ENCODE measurements around the gene TMEM135.
"Not testable (repeated sequence)": the region's sequence is repeated elsewhere in the genome, so short reads cannot be mapped to it uniquely, and the experiment has no call there.

TMEM135 gene

GRCh38 chr11:87228820-87229219 lies 191.1 kb downstream of the TMEM135 start:
- no peak for DNase-seq (ENCODE audit: low read depth, low spot score)
- H3K4me3 ChIP-seq (ENCODE audit: low read length): no peak overlapping the region

DNA sequence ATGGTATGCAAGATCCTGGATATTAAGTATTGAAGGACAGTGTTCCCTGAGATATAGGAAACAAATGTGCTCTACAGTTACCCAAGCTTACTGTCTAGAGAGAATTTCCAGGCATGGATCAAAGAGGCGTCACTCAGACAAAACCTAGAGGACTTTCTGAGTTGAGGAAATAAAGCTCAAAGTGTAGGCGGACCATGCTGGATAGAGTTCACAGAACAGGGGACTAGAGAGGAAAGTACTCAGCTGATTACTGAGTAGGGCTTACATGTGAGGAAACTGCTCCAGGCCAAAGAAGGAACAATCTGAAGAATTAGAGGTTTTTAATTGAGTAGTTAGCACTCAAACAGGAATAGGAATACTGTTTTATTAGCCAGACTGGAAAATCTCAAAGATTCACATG lies 193.3 kb downstream of the TMEM135 start:
- DNase-seq (ENCODE audit: low read depth, low spot score): no peak
- no peak overlapping the region for H3K4me3 ChIP-seq (ENCODE audit: low read length)

DNA sequence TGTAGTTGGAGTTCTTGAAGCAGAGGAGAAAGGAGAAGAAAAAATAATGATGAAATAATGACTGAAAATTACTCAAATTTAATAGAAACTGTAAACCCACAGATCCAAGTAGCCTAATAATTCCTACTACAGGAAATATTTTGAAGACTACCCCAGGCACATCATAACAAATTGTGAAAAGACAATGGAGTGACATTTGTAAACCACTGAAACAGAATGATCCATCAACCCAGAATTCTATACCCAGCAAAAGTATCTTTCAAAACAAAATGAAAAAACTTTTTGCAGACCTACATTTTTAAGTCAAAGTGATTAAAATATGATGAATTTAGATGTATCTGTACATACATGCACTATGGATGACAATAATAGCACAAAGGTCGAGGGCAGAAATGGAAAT lies 194.6 kb downstream of the TMEM135 start:
- DNase-seq (ENCODE audit: low read depth, low spot score): no peak
- H3K4me3 ChIP-seq (ENCODE audit: low read length): no peak overlapping the region

GRCh38 chr11:87235366-87235765 lies 197.6 kb downstream of the TMEM135 start:
- no peak for DNase-seq (ENCODE audit: low read depth, low spot score)

DNA sequence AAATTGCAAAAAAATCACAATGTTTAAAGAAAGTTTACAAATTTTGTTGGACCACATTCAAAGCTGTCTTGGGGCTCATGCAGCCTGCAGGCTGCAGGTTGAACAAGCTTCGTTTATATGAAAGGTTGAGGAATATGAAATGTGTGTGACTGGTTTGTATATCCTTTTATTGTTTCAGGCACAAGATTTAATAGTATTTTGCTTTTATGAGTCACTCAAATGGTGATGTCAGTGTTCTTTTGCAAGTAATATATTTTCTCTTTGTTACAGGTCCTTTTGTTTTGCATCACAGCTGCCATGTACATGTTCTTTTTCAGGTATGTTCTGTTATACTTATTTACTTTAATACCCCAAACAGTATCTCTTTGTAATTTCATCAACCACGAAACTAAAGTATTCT lies 198.6 kb downstream of the TMEM135 start:
- no peak for DNase-seq (ENCODE audit: low read depth, low spot score)
- no peak overlapping the region for H3K4me3 ChIP-seq (ENCODE audit: low read length)

More at GRCh38 chr11:87235366-87235765, 197.6 kb downstream of the TMEM135 start:
- no peak overlapping the region for H3K4me3 ChIP-seq (ENCODE audit: low read length)

- no peak for DNase-seq (ENCODE audit: low read depth, low spot score)
- no peak overlapping the region for H3K4me3 ChIP-seq (ENCODE audit: low read length)
Measured at GRCh38 chr11:87239001-87239400, 201.3 kb downstream of the TMEM135 start.

DNA sequence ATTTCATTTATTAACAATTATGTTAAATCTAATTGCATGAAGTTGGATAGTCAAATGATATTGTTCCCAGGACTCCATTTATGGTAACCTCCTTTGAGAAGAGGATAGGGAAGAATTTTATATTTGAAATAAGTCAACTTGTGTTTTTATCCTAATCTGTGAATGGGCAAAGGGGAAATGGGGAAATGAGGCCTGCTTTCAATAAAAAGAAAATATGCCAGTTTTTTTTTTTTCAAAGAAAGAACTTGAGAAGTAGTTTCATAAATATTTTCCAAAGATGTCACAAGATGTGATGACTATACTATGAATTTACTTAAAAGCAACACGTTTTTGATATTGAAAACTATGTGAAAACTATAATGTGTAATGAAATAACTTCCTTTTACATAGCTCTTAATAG lies 201.8 kb downstream of the TMEM135 start:
- no peak for DNase-seq (ENCODE audit: low read depth, low spot score)
- no peak overlapping the region for H3K4me3 ChIP-seq (ENCODE audit: low read length)

- no peak for DNase-seq (ENCODE audit: low read depth, low spot score)
- no peak overlapping the region for H3K4me3 ChIP-seq (ENCODE audit: low read length)
Measured at GRCh38 chr11:87251560-87251959, 213.8 kb downstream of the TMEM135 start.

- no peak for DNase-seq (ENCODE audit: low read depth, low spot score)
- no peak overlapping the region for H3K4me3 ChIP-seq (ENCODE audit: low read length)
Measured at GRCh38 chr11:87252869-87253268, 215.1 kb downstream of the TMEM135 start.

DNA sequence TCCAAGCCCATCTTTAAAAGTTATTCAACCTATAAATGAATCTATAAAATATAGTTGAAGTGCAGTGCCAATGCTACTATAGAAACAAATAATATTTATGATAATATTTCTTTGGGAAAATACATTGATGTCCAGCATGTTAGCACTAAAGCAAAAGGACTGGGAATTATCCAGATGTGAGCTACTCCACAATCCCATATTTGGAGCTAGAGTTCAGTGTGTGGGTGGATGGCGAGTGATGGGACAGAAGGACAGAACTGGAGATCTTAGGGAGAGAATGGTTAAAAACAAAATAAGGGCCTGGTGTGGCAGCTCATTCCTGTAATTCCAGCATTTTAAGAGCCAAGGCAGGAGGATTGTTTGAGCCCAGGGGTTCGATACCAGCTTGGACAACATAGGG lies 216.8 kb downstream of the TMEM135 start:
- DNase-seq (ENCODE audit: low read depth, low spot score): no peak
- H3K4me3 ChIP-seq (ENCODE audit: low read length): no peak overlapping the region

GRCh38 chr11:87255589-87255988 lies 217.9 kb downstream of the TMEM135 start:
- H3K4me3 ChIP-seq (ENCODE audit: low read length): no peak overlapping the region
- DNase-seq (ENCODE audit: low read depth, low spot score): peak; percentile 12

- DNase-seq (ENCODE audit: low read depth, low spot score): no peak
- no peak overlapping the region for H3K4me3 ChIP-seq (ENCODE audit: low read length)
Measured at GRCh38 chr11:87256694-87257340, 219.1 kb downstream of the TMEM135 start.

GRCh38 chr11:87258171-87258833 lies 220.6 kb downstream of the TMEM135 start:
- DNase-seq (ENCODE audit: low read depth, low spot score): no peak
- no peak overlapping the region for H3K4me3 ChIP-seq (ENCODE audit: low read length)

DNA sequence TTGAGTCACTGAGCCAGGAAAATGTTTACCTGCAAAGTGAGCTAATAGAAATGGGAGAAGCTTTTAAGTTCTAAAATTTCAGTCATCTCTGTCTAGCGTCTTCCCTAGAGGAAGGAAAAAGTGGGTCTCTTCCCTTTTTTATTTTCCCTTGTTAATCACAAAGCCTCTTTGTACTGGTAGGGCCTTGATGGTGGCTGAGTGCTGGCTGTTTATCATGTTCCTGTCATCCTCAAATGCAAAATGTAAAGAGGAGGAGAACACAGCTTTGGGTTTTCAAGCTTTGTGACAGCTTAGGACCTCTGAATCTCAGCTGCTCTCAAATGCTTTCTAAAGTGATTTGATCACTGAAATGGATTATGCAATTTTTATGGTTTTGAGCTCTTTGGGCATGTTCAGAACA lies 222.0 kb downstream of the TMEM135 start:
- no peak for DNase-seq (ENCODE audit: low read depth, low spot score)
- H3K4me3 ChIP-seq (ENCODE audit: low read length): no peak overlapping the region

DNA sequence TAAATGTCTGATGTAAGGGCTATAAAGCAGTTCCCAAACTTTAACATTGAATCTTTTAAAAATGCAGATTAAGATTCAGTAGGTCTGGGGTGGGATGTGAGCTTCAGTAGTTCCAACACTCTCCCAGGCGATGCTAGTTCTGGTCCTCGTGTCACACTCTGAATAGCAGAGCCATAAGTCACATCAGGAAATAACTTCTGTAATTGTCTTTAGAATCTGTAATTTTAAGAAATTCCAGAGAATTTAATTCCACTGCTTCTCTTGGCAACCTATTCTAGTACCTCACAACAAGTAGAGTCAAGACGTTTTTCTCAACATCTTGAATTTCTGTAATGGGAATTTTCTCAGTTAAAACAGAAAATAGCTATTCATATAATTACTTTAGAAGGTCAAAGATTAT lies 223.1 kb downstream of the TMEM135 start:
- no peak for DNase-seq (ENCODE audit: low read depth, low spot score)
- no peak overlapping the region for H3K4me3 ChIP-seq (ENCODE audit: low read length)

DNA sequence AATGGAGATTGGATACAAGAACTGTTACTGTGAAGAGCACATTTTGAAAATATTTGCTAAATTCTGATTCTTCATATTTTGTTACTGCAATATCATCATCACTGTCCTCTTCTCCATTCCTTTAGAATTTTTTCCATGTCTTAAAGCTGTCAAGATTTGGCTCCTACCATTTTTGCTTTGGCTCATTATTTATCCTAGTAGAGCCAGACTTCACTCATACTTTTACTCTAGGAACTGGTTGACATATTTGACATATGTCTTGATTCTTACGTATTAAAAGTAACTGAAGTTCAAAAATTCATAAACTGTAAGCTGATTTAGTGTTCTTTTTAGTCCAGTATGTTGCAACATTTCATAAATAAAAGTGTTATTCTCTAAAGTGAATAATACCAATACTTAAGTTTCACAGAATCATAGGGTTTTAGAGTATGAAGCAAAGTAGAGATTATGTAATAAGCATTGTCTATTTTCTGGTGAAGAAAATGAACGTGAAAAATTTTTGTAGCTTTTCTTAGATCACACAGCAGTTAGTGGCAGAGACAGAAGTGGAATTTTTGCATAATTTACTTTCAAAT lies 225.6 kb downstream of the TMEM135 start:
- no peak overlapping the region for H3K4me3 ChIP-seq (ENCODE audit: low read length)
- no peak for DNase-seq (ENCODE audit: low read depth, low spot score)

GRCh38 chr11:87263979-87264378 lies 226.2 kb downstream of the TMEM135 start:
- no peak overlapping the region for H3K4me3 ChIP-seq (ENCODE audit: low read length)
- no peak for DNase-seq (ENCODE audit: low read depth, low spot score)

DNA sequence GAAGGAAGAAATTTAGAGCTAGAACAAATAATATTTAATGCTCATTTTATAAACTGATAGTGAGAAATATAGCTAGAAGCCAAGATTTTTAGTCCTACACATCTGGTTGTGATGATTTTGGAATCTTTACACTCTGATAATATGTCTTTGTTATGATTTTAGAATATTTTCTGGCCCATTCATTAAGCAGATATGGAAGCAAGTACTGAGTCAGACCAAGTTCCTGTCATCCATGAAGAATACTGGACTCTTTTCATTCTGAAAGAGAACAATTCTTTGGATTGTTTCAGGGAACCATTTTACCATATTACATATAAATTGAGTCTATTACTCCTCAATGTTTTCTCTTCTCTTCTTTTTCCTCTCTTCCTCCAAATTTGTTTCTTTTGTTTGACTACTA lies 227.4 kb downstream of the TMEM135 start:
- H3K4me3 ChIP-seq (ENCODE audit: low read length): no peak overlapping the region
- no peak for DNase-seq (ENCODE audit: low read depth, low spot score)

DNA sequence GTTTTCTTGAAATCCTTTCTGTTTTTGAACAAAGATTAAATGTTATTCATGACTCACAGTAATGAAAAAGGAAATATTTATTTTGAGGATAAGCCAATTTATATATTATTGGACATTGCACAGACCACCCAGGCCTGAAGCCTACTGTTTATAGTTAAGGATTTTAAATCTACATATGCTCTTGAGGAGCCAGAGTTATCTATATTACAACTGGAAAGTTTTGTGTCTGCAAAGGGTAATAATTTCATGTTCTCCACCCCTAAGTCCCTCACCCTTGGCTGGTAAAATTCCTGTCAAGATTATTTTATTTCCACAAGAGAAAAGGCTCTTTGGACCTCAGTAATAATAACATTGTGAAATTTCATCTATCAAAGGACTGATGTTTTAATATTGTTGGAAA lies 228.2 kb downstream of the TMEM135 start:
- DNase-seq (ENCODE audit: low read depth, low spot score): no peak
- H3K4me3 ChIP-seq (ENCODE audit: low read length): no peak overlapping the region

DNA sequence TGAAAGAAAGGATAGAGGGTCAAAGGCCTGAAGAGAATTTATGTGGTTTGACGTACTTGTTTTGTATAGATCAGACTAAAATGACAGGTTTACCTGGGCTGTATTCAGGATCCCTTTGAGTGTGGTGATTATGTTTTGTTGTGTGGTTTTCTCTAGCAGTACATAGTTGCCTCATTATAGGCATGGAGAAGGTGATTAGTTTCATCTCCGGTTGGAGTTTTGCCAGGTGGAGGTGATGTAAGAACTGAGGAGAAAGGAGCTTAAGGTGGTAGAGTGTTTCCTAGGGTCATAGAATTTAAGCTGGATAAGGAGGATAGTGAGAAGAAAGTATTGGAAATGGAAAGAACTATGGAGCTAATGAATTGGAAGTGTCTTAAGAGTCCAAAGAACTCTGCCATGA lies 229.0 kb downstream of the TMEM135 start:
- no peak overlapping the region for H3K4me3 ChIP-seq (ENCODE audit: low read length)
- DNase-seq (ENCODE audit: low read depth, low spot score): no peak

GRCh38 chr11:87271951-87272350 lies 234.2 kb downstream of the TMEM135 start:
- H3K4me3 ChIP-seq (ENCODE audit: low read length); DNase-seq (ENCODE audit: low read depth, low spot score): not testable (repeated sequence)
